GM12878 (cell line): ENCODE results near the gene NHS. TPM values are rescaled to one million over a fixed set of nuclear protein-coding genes. Genes with fewer than 3 reads are reported as not detected.

Source experiments
- ATAC-seq: fragments of 200-7000 bp; cut with Tn5 transposase; 3 replicates; pipeline ENCODE4 v1.9.1; 2020; ENCODE audit warnings: mild to moderate bottlenecking, moderate library complexity
- BruUV-seq: library from RNA; stranded (reverse); fragments of 400-500 nt; replicated peaks from 2 replicates; lab custom pipeline; 2021; lab: Mats Ljungman, UMichigan
- CTCF ChIA-PET: fragments of 300-600 bp; sonication (Branson Sonifier 250); formaldehyde crosslinking; extraction: SDS; loops from one replicate; lab custom pipeline; 2021; ENCODE audit warnings: inconsistent platforms; lab: Yijun Ruan, JAX
- POLR2A ChIA-PET: fragments of 350-600 bp; formaldehyde crosslinking; extraction: SDS; loops from one replicate; lab custom pipeline; 2021; ENCODE audit warnings: inconsistent platforms; lab: Charles Lee
- RAD21 ChIA-PET: fragments of 300-600 bp; sonication (Branson Sonifier 250); formaldehyde crosslinking; loops from one replicate; lab custom pipeline; 2023; ENCODE audit warnings: antibody characterized with exemption; ENCODE audit not compliant: unreplicated experiment; lab: Charles Lee
- SMC1A ChIA-PET: fragments of 300-600 bp; sonication (Branson Sonifier 250); formaldehyde crosslinking; loops from one replicate; lab custom pipeline; 2023; ENCODE audit not compliant: unreplicated experiment, uncharacterized antibody; lab: Charles Lee
- DNase-seq: peaks from one replicate; pipeline ENCODE4 v3.0.0-alpha.2; 2011; ENCODE audit warnings: low read depth, low spot score
- FAIRE-seq: peaks from 3 replicates; lab custom pipeline; 2011; peaks lifted over from hg19 to GRCh38; lab: Jason Lieb, UNC
- H2AFZ ChIP-seq: 2 replicates; pipeline ENCODE4 v1.6.0; 2011; ENCODE audit warnings: low read depth, low read length, control low read depth; ENCODE audit not compliant: control insufficient read depth
- H3K27ac ChIP-seq: 2 replicates; pipeline ENCODE4 v1.5.1; 2011; ENCODE audit warnings: control low read depth; ENCODE audit not compliant: control insufficient read depth, insufficient read depth
- H3K27me3 ChIP-seq, 2 experiments: replicated peaks in 1 of 2; 2 replicates each; pipeline versions ENCODE4 v1.6.0 to v1.6.1; 2011; ENCODE audit warnings: low read length in 1 of 2; ENCODE audit not compliant: control insufficient read depth in 2 of 2, insufficient read depth in 2 of 2
- H3K36me3 ChIP-seq, 2 experiments: 2 replicates each; pipeline ENCODE4 v1.5.1; 2011; ENCODE audit warnings: low read length in 1 of 2; ENCODE audit not compliant: control insufficient read depth in 2 of 2, insufficient read depth in 2 of 2
- H3K4me1 ChIP-seq: 2 replicates; pipeline ENCODE4 v1.6.1; 2011; ENCODE audit warnings: mild to moderate bottlenecking, low read length, moderate library complexity, mixed read lengths; ENCODE audit not compliant: control insufficient read depth, insufficient read depth
- H3K4me2 ChIP-seq: 2 replicates; pipeline ENCODE4 v1.6.0; 2011; ENCODE audit warnings: control low read depth; ENCODE audit not compliant: control insufficient read depth, insufficient read depth
- H3K4me3 ChIP-seq: fragments of 200-600 bp; sonication (generic); 2 replicates; pipeline ENCODE4 v1.5.1; 2016
- H3K79me2 ChIP-seq: 2 replicates; pipeline ENCODE4 v1.6.0; 2011; ENCODE audit warnings: low read length; ENCODE audit not compliant: control insufficient read depth, insufficient read depth
- H3K9ac ChIP-seq: 2 replicates; pipeline ENCODE4 v1.8.0; 2011; ENCODE audit warnings: low read length, control low read depth, mixed read lengths; ENCODE audit not compliant: control insufficient read depth, insufficient read depth
- H3K9me3 ChIP-seq: replicated peaks from 3 replicates; pipeline ENCODE4 v1.5.1; 2011; ENCODE audit warnings: mild to moderate bottlenecking, low read length; ENCODE audit not compliant: control insufficient read depth, insufficient read depth
- H4K20me1 ChIP-seq: 2 replicates; pipeline ENCODE4 v1.6.0; 2011; ENCODE audit not compliant: control insufficient read depth, insufficient read depth
- CREB1 ChIP-seq: IDR thresholded peaks from 2 replicates; pipeline ENCODE4 v1.6.1; 2012; ENCODE audit warnings: low read depth, mild to moderate bottlenecking, inconsistent platforms
- SMAD5 ChIP-seq: IDR thresholded peaks from 2 replicates; pipeline ENCODE4 v1.6.1; 2016; ENCODE audit warnings: antibody characterized with exemption, low read depth
- SRF ChIP-seq, 2 experiments: IDR thresholded peaks; 2 replicates each; pipeline ENCODE4 v1.6.1; 2011; ENCODE audit warnings: low read depth in 2 of 2, low read length in 2 of 2, mild to moderate bottlenecking in 1 of 2, moderate library complexity in 1 of 2
- ZNF217 ChIP-seq: fragments of 450-650 bp; IDR thresholded peaks from 2 replicates; pipeline ENCODE4 v1.6.1; 2017; ENCODE audit warnings: antibody characterized with exemption, mild to moderate bottlenecking
- ZNF274 ChIP-seq: IDR thresholded peaks from one replicate; pipeline ENCODE4 v1.8.0; 2011; ENCODE audit not compliant: insufficient read length, insufficient read depth
- WGBS: methylation state at CpG from one replicate; pipeline ENCODE4 v1.1.6; 2016; ENCODE audit warnings: low lambda C conversion rate; ENCODE audit not compliant: insufficient replicate concordance, insufficient coverage; ENCODE audit errors: missing lambda C conversion rate; 5-methylcytosine and 5-hydroxymethylcytosine counted together
- in situ Hi-C: fragments of 300-500 bp; cut with MboI; formaldehyde crosslinking; loops from 9 replicates; pipeline ENCODE4 v1.14.3; 2018; ENCODE audit warnings: mixed read lengths
- intact Hi-C: fragments of 100-400 bp; cut with micrococcal nuclease; formaldehyde crosslinking; loops from one replicate; pipeline ENCODE4 v1.14.2; 2022; ENCODE audit not compliant: unreplicated experiment
- polyA plus RNA-seq, 11 experiments: library from polyadenylated mRNA; depleted of rRNA in 4 of 11; unstranded in 6 of 11; stranded (reverse) in 5 of 11; fragments of >200 nt; fragmentation: Nextera tagmentation in 4 of 11; fragmentation: Illumina TruSeq in 1 of 11; extraction: Ambion mirVana in 4 of 11; extraction: Trizol in 1 of 11; gene quantifications; 1 replicate in 1 of 11; 2 replicates in 10 of 11; pipeline versions ENCODE4 v1.2.1 to v1.2.3, GENCODE V29; 2011 to 2016; ENCODE audit warnings: inconsistent platforms in 2 of 11, missing spikeins in 2 of 11, low read depth in 1 of 11
- total RNA-seq, 4 experiments: library from RNA; depleted of rRNA in 3 of 4; stranded (reverse); fragments of >200 nt in 3 of 4; fragmentation: Illumina TruSeq in 1 of 4; extraction: Trizol in 1 of 4; gene quantifications; 2 replicates each; pipeline versions ENCODE4 v1.2.1 to v1.2.3, GENCODE V29; 2013 to 2021
- TF ChIP-seq, protein P1 (sequence below): IDR thresholded peaks from 2 replicates; pipeline ENCODE4 v1.6.1; 2012; ENCODE audit warnings: low read depth, low read length, improper control_type of control experiment
- TF ChIP-seq, protein P2 (sequence below): fragments of 450-650 bp; IDR thresholded peaks from 2 replicates; pipeline ENCODE4 v1.6.1; 2017; ENCODE audit warnings: antibody characterized with exemption, mild to moderate bottlenecking, moderate library complexity

NHS gene
- total and polyA plus RNA-seq, 10 of the 15 experiments (the other 5 are each of a cell fraction or from before 2014, with no cell fraction given): under 0.01 to 0.07 (median 0.03) TPM; not detected in 7

DNA sequence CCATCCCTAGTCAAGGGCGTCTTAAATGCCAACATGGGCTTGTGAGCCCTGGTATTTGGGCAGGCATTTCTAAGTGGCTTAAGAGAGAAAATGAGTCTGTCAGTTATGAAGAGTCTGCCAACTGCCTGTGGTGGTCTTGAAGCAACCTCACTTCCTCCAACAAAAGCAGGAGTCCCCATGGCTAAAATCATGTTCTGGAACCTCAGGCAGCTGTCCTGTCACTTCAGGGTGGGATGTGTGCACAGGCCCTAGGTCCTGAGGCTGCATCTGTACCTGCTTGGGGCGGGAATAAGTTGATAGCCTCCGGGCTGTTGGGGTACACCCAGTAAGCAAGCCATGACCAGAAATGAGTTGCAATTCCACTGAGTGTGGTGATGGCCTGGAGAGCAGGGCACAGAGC lies 247.3 kb downstream of the NHS start:
- no peak overlapping the region for H3K4me3 ChIP-seq
- no peaks in the 10 kb centered on the region for H3K27me3 ChIP-seq
- WGBS: 12% methylated on average over 3 of the region's 3 CpGs
- FAIRE-seq (no peak), ATAC-seq (no peak), DNase-seq (no peak)
- no peak overlapping the region for H3K4me2 ChIP-seq
- CTCF ChIA-PET: no interaction called here
- POLR2A ChIA-PET: no interaction called here
- no peaks in the 10 kb centered on the region for H3K9me3 ChIP-seq
- SMC1A ChIA-PET: no interaction called here
- no peak for TF ChIP-seq SMAD5
- no peak for TF ChIP-seq ZNF217
- no peak for TF ChIP-seq CREB1
- no peak for TF ChIP-seq SRF (IDR thresholded peaks at IDR 0.05; ENCODE audit: low read depth in 2 of 2, low read length in 2 of 2)
- TF ChIP-seq, protein P1, sequence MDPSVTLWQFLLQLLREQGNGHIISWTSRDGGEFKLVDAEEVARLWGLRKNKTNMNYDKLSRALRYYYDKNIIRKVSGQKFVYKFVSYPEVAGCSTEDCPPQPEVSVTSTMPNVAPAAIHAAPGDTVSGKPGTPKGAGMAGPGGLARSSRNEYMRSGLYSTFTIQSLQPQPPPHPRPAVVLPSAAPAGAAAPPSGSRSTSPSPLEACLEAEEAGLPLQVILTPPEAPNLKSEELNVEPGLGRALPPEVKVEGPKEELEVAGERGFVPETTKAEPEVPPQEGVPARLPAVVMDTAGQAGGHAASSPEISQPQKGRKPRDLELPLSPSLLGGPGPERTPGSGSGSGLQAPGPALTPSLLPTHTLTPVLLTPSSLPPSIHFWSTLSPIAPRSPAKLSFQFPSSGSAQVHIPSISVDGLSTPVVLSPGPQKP: no peak
- TF ChIP-seq ZNF274: no peak
- TF ChIP-seq, protein P2, sequence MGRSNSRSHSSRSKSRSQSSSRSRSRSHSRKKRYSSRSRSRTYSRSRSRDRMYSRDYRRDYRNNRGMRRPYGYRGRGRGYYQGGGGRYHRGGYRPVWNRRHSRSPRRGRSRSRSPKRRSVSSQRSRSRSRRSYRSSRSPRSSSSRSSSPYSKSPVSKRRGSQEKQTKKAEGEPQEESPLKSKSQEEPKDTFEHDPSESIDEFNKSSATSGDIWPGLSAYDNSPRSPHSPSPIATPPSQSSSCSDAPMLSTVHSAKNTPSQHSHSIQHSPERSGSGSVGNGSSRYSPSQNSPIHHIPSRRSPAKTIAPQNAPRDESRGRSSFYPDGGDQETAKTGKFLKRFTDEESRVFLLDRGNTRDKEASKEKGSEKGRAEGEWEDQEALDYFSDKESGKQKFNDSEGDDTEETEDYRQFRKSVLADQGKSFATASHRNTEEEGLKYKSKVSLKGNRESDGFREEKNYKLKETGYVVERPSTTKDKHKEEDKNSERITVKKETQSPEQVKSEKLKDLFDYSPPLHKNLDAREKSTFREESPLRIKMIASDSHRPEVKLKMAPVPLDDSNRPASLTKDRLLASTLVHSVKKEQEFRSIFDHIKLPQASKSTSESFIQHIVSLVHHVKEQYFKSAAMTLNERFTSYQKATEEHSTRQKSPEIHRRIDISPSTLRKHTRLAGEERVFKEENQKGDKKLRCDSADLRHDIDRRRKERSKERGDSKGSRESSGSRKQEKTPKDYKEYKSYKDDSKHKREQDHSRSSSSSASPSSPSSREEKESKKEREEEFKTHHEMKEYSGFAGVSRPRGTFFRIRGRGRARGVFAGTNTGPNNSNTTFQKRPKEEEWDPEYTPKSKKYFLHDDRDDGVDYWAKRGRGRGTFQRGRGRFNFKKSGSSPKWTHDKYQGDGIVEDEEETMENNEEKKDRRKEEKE: no peak
- no peaks in the 10 kb centered on the region for H4K20me1 ChIP-seq
- in situ Hi-C loops: no loop called here
- H3K27ac ChIP-seq: no peak overlapping the region
- no peaks in the 10 kb centered on the region for H3K79me2 ChIP-seq
- RAD21 ChIA-PET: no interaction called here
- no peaks in the 10 kb centered on the region for H3K36me3 ChIP-seq
- H3K4me1 ChIP-seq: no peaks in the 10 kb centered on the region
- no peak overlapping the region for H2AFZ ChIP-seq
- no TSS peak for BruUV-seq
- intact Hi-C loops: no loop called here
- no peak overlapping the region for H3K9ac ChIP-seq
